Activated CD4-positive, alpha-beta T cell treated with anti-CD3 and anti-CD28 coated beads for 1 hour (primary cell): ENCODE data around the gene PPIF.
A peak's percentile ranks its signal among the peaks of the same experiment; 100 is the strongest.

ENCODE experiments used
- DNase-seq: peaks from one replicate; pipeline ENCODE4 v3.0.0-alpha.2; 2020

The PPIF gene

DNA sequence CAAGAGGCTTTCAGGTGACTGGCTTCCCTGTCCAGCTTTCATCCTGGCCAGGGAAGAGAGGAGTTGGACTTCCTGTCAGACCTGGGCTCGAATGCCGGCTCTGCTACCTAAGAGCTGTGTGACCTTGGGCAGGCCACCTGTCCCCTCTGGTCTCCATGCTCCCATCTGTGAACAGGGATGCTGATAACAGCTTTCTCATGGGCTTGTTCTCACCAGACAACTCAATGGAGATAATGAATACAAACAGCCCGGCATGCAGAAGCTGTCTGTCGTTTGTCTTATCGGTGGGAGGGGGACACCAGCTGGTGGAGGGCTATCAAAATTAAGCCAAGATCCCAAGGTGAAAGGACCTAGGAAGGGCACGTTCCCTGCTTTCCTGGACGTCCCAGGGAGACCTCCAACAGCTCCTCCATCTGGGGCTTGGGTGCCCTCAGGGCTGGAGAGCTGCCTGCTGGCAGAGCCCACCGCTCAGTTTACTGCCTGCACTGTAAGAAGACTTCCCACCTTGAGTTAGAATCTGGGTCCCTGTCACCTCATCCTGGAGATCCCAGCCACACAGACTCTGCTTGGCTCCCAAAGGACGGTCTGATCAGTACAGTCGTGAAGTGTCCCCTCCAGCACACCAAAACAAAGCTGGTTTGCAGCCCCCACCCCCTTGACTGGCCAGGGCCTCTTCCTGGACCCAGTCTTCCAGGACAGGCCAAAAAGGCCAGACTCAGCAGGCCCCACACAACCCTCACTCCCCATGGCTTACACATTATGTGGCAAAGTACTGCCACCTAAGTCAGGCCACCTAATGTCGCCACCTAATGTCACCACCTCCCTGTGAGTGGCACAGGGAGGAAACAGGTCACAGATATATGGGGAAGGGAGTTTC, 40.9 kb downstream of the PPIF start:
- DNase-seq = peak; percentile 2

DNA sequence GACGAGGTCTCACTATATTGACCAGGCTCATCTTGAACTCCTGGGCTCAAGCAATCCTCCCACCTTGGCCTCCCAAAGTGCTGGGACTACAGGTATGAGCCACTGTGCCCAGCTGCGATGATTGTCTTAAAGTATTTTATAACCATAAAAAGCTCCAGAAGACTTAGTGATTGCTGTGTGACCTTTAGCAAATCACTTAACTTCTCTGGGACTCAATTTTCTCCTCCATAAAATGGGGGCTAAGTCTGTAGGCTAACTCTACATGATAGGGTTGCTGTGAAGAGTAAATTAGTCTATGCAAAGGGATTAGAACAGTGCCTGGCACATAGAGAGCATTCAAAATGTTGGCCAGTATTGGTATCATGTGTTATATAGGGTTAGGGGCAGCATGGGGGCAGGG, 42.8 kb downstream of the PPIF start:
- no peak for DNase-seq

DNA sequence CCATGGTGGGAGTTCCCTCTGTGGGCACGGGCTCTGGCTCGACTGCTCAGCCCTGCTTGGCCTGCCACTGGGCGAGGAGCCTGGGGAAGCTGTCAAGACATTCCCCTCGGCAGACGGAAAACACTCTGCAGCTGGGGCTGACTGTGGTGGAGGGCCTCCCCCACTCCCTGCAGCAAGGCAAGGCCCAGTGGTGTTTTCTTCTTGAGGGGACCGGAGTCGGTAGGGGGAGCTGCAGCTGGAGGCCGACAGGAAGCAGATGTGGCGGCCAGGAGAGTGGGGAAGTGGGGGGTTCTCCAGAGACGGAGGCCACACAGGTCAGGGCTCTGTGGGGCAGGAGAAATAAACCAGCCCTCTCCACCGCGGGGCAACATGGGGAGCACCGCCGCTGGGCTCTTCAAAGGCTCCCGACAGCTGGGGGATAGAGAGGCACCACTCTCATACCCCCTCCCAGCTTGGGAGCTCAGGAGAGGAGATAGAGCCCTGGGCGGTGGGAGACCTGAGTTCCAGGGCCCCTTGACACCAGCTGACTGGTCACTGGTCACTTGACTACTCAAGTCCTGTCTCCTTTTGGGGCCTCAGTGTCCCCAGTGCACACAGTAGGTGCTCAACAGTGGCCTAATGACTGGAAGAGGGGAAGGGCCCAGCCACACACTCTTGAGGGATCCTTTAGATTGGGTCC, 43.4 kb downstream of the PPIF start:
- DNase-seq = no peak

DNA sequence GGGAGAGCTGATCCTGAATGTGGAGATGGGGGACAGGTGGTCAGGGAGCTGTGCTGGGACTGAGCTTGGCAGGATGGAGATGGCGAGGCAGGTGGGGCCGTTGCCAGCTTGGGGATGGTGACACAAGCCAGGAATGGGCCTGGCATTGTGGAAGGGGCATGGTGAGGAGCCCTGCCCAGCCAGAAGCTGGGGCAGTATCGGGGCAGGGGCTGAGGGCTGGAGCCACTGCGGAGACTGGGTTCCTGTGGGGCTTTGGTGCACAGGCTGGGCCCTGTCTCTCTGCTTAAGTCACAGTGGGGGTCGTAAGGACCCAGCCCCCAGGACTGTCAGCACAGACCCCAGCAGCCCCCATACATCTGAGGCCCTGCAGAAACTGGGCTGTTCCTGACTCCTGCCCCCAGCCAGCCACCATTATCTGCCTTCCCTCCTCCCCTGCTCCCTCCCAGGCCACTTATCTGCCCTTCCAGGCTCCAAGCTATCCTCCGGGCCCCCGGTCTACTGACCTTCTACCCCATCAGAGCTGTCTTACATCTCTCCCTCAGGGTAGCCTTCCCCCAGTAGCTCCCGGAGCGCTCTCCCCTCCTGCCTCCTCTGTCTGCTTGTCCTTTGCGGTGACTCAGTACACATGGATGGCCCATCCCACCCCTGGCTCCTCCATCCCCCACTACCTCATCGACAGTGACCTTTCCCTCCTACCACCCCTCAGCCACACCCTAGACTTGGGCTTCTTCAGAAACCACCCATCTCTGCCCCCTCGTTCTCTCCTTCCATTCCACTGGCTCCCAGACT, 44.2 kb downstream of the PPIF start:
- no peak for DNase-seq

DNA sequence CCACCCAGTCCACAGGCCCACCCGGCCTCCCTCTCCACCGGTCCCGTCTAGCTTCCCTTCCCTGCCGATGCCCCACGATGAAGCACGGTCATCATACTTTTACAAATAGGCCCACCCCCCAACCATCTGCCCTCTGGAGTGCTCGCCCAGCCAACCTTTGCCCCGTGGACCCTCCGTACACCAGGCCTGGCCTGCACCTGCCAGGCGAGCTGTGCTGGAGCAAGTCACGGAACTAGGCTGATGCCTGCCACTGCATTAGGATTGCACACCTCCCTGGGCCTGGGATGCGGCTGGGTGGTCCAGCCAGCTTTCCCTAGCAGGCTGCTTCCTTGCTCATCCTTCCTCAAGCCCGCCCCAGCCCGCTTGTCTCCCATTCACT, 44.7 kb downstream of the PPIF start:
- DNase-seq = no peak

DNA sequence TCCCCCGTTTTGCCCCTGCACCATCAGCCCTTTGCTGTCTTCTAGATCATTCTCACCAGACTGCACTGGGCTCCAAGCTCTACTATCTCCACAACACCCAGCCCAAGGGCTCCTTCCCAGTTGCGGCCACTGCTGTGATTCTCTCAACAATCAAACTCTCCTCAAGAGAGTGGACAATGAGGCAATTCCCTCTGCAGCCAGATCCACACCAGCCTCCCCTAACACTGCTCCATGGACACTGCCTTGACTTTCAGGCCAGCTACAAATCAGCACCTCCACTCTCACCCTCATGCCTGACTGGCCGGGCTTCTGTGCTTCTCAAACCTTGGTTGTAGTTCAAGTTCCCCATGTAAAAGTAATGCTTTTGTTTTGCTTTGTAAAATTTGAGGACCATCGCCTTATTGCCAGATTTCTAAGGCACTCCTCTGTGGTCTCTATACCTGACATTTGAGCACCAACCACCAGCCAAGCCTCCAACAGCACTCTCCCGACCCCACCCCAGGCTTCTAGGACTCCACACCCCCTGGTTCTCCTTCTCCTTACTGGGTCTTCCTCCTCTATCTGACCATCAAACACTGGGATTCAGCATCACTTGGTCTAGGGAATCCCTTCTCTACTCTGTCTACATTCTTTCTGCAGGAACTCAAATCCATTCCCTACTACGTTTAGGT, 45.4 kb downstream of the PPIF start:
- DNase-seq = no peak

DNA sequence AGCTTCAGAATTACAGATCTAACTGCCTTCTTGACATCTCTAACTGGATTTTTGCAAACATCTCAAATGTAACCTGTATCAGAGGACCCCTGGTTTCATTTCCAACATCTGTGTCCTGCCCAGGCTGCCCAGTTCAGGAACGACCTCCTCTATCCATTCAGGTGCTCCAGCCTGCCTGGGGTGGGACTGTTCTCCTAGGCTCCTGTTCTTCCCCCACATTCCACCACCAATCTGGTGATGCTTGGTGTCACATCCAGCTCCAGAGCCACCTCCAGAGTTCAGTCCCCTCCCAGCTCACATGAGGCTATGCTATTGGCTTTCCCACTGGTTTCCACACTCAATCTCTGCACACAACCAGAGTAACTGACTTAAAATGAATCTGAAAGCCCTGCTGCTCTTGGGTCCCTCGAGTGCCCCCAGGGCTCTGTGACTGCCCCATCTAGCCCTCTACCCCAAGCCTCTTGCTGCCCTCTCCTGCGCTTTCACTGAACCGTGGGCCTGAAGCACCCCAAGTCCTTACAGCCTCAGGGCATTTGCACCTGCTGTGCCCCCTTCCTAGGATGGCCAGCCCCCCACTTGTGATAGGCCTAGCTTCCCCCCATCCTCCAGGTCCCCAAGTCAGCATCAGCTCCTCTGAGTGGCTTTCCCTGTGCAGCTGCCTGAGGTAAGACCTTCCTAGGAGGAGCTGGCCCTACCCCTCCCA, 46.1 kb downstream of the PPIF start:
- DNase-seq = no peak

DNA sequence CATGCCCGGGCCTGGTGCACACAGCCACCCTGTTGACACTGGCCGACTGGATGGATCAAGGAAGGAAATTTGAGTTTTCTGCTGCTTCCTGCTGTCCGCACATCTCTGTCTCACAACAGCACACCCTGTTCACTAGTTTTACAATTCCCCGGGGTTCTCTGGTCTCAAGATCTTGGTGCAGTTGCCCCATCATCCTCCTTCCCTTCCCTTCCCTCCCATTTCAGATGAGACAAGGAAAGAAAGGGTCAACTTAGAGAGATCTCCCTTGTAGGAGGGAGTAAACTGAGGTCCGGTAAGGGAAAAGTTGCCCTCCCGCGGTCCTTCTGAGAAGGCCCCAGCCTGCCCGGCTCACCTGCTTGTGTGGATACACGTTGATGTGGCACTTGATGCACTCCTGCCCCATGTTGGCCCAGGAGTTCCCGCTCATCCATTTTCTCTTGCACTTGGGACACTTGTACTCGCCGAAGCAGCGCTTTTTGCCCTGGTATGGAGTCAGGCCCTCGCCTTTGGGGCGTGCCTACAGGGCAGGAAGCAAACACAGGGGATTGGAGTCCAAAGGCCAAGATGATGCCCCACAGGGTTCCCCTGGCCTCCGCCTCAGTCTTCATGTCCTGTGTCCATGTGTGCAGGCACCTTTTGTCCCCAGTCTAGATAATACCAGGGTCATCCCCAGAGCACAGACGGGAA, 46.8 kb downstream of the PPIF start:
- DNase-seq = no peak

DNA sequence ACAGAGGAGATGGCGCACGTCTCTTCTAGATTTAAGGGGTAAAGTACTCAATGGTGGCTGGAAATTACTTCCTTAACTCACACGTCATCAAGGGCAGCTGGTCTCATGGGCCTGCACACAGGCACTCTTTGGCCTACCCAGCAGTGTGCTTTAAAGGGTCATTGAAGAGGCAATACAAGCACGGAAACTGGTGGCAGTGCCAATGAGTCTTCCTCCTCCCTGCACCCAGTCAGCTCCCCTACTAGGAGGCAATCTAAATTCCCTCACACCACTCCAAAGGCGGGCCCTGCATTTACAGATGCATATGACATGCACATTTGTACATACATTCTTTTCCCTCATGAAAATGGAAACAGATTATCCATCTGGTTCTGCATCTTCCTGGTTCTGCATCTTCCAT, 47.4 kb downstream of the PPIF start:
- DNase-seq = no peak

DNA sequence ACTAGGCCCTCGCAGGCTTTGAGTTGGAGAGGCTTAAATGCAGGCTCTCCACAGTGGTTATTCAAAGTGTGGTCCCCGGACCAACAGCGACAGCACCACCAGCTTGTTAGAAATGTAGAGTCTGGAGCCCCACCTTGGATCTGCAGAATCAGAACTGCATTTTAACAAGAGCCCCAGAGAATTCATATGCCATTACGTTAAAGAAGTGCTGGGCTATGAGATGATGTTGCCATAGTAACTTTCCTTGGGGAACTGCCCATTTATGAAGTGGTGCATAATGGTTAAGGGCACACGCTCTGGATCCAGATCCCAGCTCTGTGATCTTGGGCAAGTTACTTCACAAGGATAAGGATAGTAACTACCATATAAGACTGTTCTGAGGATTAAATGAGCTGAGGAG, 49.3 kb downstream of the PPIF start:
- no peak for DNase-seq

DNA sequence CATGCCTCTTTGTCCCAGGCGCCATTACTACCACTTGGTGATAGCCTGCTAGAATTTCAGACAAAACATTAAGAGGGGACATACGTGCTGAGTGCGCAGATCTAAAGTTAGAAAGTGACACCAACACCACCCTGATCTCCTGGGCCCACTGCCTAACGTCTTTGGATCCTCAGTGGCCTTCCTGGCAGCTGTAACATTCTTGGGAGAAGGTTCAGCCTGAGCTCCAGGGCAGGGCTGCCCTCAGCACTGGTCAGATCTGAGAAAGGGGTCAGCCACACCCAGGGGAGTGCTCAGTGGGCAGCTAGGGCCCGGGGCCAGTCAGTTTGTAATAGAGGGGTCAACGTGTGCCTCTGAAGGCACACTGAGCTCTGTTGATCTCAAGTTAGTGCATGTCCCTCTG, 49.8 kb downstream of the PPIF start:
- no peak for DNase-seq

DNA sequence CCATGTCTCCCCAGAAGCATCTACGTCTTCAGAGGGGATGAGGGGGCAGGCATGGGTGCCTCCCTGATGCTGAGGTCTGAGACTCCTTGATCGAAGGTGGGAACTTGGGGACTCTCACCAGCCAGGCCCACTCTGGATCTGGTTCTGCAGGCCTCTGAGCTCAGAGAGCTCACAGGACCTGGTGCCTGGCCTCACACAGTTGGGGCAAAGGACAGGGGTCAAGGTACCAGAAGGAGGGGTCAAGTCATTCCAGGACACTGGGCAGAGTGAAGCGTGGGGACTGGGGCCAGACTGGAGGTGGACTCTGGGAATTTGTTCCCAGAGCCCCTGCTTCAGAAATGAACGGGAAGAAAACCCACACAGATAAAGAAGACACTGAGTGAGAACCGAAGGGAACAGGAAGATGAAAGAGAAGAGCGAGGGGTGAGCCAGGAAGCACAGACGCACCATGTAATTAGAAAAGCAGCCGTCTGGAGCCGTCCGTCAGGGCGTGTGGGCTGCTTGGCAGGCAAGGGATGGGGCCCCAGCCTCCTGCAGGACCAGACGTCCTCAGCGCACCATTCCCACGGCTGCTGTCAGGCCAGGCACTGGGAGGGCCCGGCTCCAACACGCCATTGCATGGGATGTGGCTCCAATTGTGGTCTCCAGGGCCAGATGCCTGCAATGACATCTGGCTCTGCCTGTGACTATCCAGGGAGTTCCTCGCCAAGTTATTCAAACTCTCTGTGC, 50.5 kb downstream of the PPIF start:
- no peak for DNase-seq

DNA sequence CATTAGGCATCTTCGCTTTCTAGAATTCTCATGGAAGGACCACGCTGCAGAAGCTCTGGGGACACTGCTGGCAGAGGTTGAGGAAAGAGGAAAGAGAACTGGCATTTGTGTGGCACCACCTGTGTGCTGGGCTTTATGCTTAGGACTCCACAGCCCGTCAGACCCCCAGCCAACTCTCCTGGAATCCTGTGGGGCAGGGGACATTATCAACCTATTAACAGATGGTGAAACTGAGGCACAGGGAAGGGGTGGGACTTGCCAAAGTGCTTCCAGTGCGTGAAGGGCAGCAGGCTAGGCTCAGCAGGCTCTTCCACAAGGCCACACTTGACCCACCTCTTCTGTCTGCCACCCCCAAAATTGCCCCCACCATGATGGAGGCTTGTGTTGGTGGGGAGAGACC, 51.4 kb downstream of the PPIF start:
- DNase-seq = no peak

DNA sequence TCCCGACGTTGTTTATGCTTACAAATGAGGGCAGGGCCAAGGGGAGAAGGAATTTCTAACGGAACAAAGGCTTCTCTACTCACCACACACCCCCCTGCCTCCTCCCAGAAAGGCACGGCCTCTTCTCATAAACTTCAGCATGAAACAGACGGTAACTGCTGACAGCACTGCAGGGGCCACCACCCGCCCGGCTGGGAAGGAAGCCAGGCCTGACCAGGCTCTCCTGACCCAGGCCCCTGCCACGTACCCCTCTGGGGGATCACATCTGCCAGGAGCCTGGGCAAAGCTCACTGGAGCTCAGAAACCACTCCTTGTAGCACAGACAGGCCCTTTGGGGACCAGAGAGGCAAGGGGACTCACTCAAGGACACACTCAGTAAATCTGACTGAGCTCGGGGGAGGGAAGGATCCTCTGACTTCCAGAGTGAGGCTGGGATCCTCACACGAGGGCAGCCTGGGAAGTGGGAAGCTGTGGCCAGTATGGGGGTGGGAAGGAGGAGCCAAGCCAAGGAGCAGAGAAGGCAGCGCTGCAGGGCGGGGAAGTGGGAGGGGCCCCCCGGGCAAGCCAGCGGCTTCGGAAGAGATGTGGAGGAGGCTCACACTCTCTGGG, 52.1 kb downstream of the PPIF start:
- no peak for DNase-seq

DNA sequence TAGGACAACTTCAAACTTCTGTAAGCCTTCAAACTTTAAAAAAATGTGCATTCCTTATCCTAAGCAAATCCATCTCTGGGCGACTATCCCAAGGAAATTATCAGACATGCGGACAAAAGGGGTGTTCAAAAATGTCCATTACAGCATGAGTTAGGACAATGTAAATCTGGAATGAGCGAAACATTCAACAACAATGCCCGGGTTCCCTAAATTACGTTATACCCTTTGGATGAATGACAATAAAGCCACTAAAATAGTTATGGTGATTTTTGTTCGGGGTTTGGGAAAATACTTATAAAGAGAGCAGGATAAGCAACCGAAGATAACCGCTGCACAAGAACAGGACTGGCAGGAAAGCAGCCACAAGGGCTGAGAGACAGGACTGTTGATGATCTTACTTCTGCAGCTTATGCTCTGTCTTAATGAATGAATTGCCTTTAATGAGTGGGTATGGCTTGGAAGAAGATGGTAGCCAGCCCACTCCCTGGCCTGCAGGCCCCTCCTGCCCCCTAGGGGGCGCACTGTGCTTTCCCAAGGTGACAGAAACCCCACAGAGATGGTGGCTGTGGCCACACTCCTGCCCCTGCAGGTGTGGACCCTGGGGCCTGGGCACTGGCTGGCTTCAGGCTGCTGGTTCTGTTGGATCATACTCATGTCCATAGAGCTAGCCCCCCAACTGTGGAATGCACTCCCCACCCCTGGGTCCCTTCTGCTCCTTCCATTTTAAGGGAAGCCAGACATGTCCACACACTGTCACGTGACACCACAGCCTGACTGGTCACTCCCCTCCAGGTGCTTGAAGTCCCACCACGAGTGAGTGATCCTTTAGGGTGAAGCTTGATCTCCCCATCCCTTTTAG, 53.1 kb downstream of the PPIF start:
- DNase-seq = peak; percentile 10

DNA sequence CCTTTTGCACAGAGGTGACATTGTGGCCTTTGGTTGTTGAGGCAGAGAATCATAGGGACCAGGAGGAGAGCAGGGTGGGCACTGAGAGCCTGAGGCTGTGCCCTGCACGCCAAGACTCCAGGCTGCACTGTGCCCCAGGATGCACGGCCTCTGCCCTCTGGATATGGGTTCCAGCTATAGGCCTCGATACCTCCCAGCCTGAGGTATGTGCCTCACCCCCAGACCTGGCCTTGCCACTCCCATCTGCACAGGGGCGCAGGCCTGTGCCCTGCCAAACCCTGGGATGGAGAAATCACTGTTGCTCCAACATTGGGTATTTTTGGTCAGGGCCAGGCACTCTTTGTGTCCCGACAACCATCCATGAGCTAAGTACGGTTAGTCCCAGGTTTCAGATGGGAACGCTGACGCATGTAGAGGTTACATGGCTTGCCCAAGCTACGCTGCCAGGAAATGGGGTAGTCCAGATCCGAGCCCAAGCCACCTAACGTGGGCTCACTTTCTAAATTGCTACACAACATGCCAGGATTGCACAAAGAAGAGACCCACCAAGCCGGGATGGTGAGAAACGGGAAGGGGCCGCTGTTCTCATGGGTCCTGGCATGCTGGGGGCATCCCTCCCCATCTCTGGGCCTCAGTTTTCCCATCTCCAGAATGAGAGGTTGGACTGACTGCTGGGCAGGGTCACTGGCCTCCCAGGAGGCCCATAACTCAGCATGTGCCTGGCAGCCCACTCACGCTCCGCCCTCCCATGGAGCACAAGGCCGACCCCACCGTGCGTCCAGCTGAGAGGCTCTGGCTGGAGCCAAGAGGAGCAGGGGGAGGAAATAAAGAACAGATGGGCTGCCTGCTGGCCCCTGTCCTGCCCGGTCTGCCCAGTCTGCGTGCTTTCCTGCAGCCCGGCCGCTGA, 54.0 kb downstream of the PPIF start:
- no peak for DNase-seq

DNA sequence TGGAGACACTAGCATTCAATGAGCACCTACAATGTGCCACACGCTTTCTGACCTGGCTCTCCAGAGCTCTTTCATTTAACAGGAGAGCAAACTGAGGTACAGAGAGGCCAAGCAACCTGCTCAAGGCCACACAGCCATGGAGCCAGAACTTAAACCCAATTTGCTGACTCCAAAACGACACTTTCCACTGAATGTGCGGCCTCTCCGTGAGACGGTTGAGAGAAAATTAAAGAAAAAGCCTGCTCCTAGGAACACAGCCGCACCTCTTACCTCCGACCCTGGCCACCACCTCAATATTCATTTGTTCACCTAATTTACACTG, 55.3 kb downstream of the PPIF start:
- DNase-seq = no peak

DNA sequence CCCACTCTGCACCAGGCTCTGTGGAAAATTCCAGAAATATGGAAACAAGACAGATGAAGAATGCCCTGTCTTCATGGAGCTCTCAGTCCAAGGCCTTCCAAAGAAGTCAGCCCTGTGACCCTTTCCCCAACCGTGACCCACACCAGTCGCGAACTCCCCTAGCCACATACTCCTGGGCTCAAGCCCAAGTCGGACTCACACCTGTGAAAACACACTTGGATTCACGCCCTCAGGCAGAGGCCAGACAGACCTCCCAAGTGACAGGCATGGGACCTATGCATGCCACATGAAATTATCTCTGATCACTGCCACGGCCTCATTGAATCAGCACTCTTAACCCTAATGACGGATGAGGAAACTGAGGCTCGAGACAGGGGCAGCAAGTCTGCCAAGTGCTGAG, 55.7 kb downstream of the PPIF start:
- no peak for DNase-seq
